Measurements from ENCODE around the gene SEMA5A.

The SEMA5A gene

DNA sequence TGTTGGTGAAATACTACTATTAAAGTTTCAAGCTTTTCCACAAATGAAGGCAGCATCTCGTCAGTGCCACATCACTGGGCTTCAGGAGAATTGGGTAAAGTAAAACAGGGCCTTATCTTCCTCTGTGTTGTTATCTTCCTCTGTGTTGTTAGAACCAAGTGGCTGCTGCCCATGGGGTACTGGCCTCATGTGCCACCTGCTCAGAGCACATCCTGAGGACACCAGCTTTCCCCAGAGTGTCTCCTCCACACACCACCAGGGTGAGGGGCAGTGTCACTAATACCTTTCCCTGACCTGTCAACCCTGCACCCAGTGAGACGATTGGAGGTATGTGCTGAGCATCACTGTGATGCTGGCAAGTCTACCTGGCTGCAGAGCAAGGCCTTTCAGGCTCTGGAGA is 499.9 kb downstream of the SEMA5A start:
- DNase-seq = no peak

DNA sequence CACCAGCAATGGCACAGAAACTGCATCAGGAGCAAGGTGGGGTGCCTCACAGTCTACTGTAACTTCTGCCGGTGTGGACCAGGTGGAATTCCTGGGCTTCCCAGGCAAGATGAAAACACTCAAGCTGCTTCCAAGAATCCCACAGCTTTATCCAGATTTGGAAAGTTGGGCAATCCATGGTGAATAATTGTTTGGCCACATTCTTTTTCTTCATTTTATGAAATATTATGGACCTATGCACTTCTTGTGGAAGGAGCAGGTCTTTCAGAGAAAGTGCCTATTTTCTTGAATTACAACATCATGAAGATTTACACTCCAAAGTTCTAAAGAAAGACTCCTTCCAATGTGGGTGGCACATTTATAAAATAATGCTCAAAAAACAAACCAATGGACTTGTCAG is 503.6 kb downstream of the SEMA5A start:
- DNase-seq = no peak

- DNase-seq = no peak
Observed at GRCh38 chr5:9040475-9040874, 505.4 kb downstream of the SEMA5A start.

- DNase-seq = no peak
Observed at GRCh38 chr5:9037048-9037447, 508.8 kb downstream of the SEMA5A start.

GRCh38 chr5:9035346-9035745 is 510.5 kb downstream of the SEMA5A start:
- DNase-seq = no peak

GRCh38 chr5:9034649-9035048 is 511.2 kb downstream of the SEMA5A start:
- DNase-seq = no peak

DNA sequence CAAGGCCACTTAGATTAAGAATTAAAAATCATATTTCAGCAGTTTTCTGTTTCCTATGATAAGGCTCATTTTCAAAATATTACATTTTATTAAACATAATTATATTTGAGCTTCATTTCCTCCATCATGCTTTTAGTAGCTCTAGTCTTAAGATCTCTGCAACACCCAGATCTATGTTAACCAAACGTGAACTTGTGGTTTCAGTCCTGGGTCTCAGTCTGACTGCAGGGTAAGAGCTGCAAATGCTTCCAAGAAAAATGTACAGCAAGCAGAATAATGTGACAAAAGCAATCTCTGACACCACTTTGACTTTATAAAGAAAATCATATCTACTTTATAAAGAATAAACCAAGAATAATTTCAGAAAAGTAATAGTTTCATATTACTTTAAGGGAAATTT is 512.4 kb downstream of the SEMA5A start:
- DNase-seq = no peak

GRCh38 chr5:9025942-9026341 is 519.9 kb downstream of the SEMA5A start:
- no peak for DNase-seq

GRCh38 chr5:9020996-9021395 is 524.9 kb downstream of the SEMA5A start:
- no peak for DNase-seq

DNA sequence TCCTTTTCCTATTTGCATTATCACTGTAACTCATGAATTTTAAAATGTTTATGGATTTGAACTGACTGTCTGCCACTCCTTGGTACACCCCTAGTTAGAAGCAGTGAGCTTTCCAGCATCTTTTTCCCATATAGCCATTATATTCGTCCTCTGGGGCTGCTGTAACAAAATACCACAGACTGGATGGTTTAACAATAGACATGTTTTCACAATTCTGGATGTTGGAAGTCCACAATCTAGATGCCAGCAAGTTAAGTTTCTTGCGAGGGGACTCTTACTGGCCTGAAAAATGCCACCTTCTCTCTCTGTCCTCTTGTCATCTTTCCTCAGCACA is 530.0 kb downstream of the SEMA5A start:
- no peak for DNase-seq

- no peak for DNase-seq
Observed at GRCh38 chr5:9015260-9015936, 530.5 kb downstream of the SEMA5A start.

DNA sequence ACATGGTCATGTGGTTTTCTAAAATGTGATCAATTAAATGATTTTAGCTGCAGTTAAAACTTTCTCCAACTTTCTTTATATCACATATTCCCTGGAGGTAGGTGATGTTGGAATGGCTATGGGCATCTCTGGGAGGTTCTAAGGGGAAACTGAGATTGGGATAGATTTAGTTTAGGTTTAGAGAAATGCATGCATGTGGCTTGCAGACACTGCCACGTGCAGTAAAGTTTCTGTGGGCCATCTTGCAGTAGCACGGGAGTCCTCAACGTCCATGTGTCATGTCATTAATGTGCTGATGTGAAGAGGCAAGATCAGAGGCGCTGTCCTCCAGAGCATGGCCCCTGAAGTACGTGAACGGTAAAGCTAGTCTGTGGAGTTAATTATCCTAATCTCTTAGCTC is 532.7 kb downstream of the SEMA5A start:
- no peak for DNase-seq

DNA sequence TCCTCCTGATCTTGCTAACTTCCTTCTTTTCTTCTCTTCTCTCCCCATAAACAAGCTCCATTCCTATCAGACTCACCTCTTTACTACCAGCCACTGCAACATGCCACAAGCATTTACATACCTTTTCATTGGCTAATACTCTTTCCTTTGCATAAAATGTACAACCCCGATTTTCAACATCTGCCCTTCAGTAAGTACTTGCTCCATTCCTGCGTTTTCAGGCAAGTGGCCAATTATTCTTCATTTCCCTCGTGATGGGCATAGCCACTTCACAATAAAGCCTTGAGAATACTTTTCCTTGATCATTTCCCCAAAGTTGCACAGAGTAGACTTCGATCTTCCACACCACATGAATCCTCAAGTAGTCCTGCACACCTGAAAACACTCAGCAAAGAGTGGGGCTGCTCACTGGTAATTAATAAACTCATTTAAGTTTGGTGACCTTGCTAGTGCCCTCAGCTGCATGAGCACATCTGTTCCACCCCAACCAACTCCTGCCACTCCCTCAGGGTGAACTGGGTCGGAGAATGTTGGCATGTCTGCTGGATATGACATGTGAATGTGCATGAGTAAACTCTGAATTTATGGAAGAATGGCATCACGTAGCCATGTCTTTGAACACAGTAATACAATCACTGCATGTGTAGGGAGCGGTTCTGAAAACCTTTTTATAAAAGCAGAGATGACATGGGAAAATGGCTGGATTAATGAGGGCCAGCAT is 535.8 kb downstream of the SEMA5A start:
- no peak for DNase-seq

GRCh38 chr5:8997542-8998070 is 548.3 kb downstream of the SEMA5A start:
- DNase-seq = no peak

GRCh38 chr5:8993031-8993430 is 552.8 kb downstream of the SEMA5A start:
- DNase-seq = no peak

Data from bone marrow (tissue), 2 donors.